A673 (cell line): Measurements from ENCODE around the gene BSDC1. TPM values are rescaled to one million over a fixed set of nuclear protein-coding genes. Genes with fewer than 3 reads are reported as not detected.

Experiments
- BruUV-seq: library from RNA; stranded (reverse); fragments of 400-500 nt; replicated peaks from 2 replicates; lab custom pipeline; 2021; lab: Mats Ljungman, UMichigan
- CTCF ChIA-PET: fragments of 300-600 bp; sonication (Branson Sonifier 250); formaldehyde crosslinking; loops from one replicate; lab custom pipeline; 2022; ENCODE audit warnings: antibody characterized with exemption; lab: Charles Lee
- POLR2A ChIA-PET: fragments of 300-600 bp; sonication (Branson Sonifier 250); formaldehyde crosslinking; loops from one replicate; lab custom pipeline; 2022; ENCODE audit warnings: antibody characterized with exemption; ENCODE audit not compliant: low non-redundant PET; lab: Charles Lee
- DNase-seq: peaks from one replicate; pipeline ENCODE4 v3.0.0-alpha.2; 2015; ENCODE audit warnings: low spot score
- H3K27ac ChIP-seq: fragments of 200-600 bp; sonication (generic); 2 replicates; pipeline ENCODE4 v1.5.1; 2016; ENCODE audit warnings: mixed run types, low read depth, mild to moderate bottlenecking, mixed read lengths, antibody characterized with exemption, low read length; ENCODE audit not compliant: poor library complexity, severe bottlenecking
- H3K27me3 ChIP-seq: fragments of 200-600 bp; sonication (generic); replicated peaks from 2 replicates; pipeline ENCODE4 v1.6.1; 2017; ENCODE audit warnings: mixed run types, low read depth, mild to moderate bottlenecking, mixed read lengths, antibody characterized with exemption, low read length; ENCODE audit not compliant: insufficient read depth, poor library complexity
- H3K36me3 ChIP-seq: fragments of 200-600 bp; sonication (generic); 2 replicates; pipeline ENCODE4 v1.6.1; 2016; ENCODE audit warnings: mixed run types, mild to moderate bottlenecking, mixed read lengths, antibody characterized with exemption, low read length; ENCODE audit not compliant: insufficient read depth, poor library complexity, severe bottlenecking
- H3K4me1 ChIP-seq: fragments of 200-600 bp; sonication (generic); 2 replicates; pipeline ENCODE4 v1.6.1; 2017; ENCODE audit warnings: mixed run types, mild to moderate bottlenecking, mixed read lengths, antibody characterized with exemption, low read length; ENCODE audit not compliant: insufficient read depth, poor library complexity, severe bottlenecking
- H3K4me3 ChIP-seq: fragments of 200-600 bp; sonication (generic); 2 replicates; pipeline ENCODE4 v1.5.1; 2016; ENCODE audit warnings: low read depth, mixed run types, mild to moderate bottlenecking, mixed read lengths, low read length; ENCODE audit not compliant: poor library complexity, severe bottlenecking
- H3K9me3 ChIP-seq: fragments of 200-600 bp; sonication (generic); 2 replicates; pipeline ENCODE4 v1.6.1; 2016; ENCODE audit warnings: mixed run types, low read depth, mild to moderate bottlenecking, mixed read lengths, antibody characterized with exemption, low read length; ENCODE audit not compliant: poor library complexity, severe bottlenecking
- CTCF ChIP-seq: fragments of 300-800, 200-600 bp; sonication (generic); conservative IDR thresholded peaks from 2 replicates; pipeline ENCODE4 v1.5.1; 2017; ENCODE audit warnings: low read depth, mild to moderate bottlenecking, antibody characterized with exemption, low read length, moderate library complexity, mixed read lengths
- EZH2 ChIP-seq: fragments of 200-600 bp; sonication (generic); IDR thresholded peaks from 2 replicates; pipeline ENCODE4 v1.6.1; 2017; ENCODE audit warnings: borderline replicate concordance, low read depth, mild to moderate bottlenecking, mixed read lengths, antibody characterized with exemption, low read length; ENCODE audit not compliant: poor library complexity, severe bottlenecking
- intact Hi-C: fragments of 100-400 bp; cut with micrococcal nuclease; formaldehyde crosslinking; loops from one replicate; pipeline ENCODE4 v1.10.0; 2022; ENCODE audit not compliant: unreplicated experiment
- total RNA-seq: library from RNA; stranded (reverse); gene quantifications from 2 replicates; pipeline ENCODE4 v1.2.3, GENCODE V29; 2021

BSDC1 gene
- total RNA-seq, 1 experiment from 2014 or later: 48.0 TPM

- TF ChIP-seq CTCF (no peak), EZH2 (no peak)
- Histone ChIP-seq H3K36me3 (peaks cover 53% of the 10 kb centered on the region), H3K4me3 (no peak overlapping the region), H3K27me3 (no peaks in the 10 kb centered on the region), H3K9me3 (no peaks in the 10 kb centered on the region), H3K4me1 (no peaks in the 10 kb centered on the region), H3K27ac (no peak overlapping the region)
- ChIA-PET CTCF (no interaction called here), POLR2A (no interaction called here)
- BruUV-seq: no TSS peak
- no peak for DNase-seq
- intact Hi-C loops: no loop called here
These were observed 75.9 kb downstream of the BSDC1 start for GRCh38 chr1:32318127-32318869.

GRCh38 chr1:32316903-32317277 is 77.4 kb downstream of the BSDC1 start:
- H3K27me3 ChIP-seq: no peaks in the 10 kb centered on the region
- BruUV-seq: no TSS peak
- DNase-seq: no peak
- peaks cover 2% of the 10 kb centered on the region for H3K4me1 ChIP-seq
- peaks cover 45% of the 10 kb centered on the region for H3K36me3 ChIP-seq
- H3K9me3 ChIP-seq: no peaks in the 10 kb centered on the region
- TF ChIP-seq EZH2 (no peak), CTCF (no peak)
- POLR2A ChIA-PET: no interaction called here
- CTCF ChIA-PET: no interaction called here
- no peak overlapping the region for H3K4me3 ChIP-seq
- intact Hi-C loops: no loop called here
- no peak overlapping the region for H3K27ac ChIP-seq

Other genes with a start within 250 kb of the BSDC1 start
- 62.3 and 62.7 TPM in 2 replicates for gene TXLNA, start 214.8 kb downstream of the BSDC1 start, total RNA-seq
- gene CCDC28B, start 193.8 kb downstream of the BSDC1 start, total RNA-seq: 15.6 and 22.4 TPM in 2 replicates
- gene IQCC, start 188.8 kb downstream of the BSDC1 start, total RNA-seq: 7.2 and 7.9 TPM in 2 replicates
- gene DCDC2B, start 185.4 kb downstream of the BSDC1 start, total RNA-seq: not detected in 2 replicates
- 15.4 TPM in 2 replicates for gene TMEM234, start 172.1 kb downstream of the BSDC1 start, total RNA-seq
- gene EIF3I, start 172.0 kb downstream of the BSDC1 start, total RNA-seq: 298 and 303 TPM in 2 replicates
- gene FAM167B, start 147.2 kb downstream of the BSDC1 start, total RNA-seq: 0.35 TPM in 1 of 2 replicates, not detected in the other
- gene LCK, start 143.2 kb downstream of the BSDC1 start, total RNA-seq: not detected in 2 replicates
- gene HDAC1, start 102.4 kb downstream of the BSDC1 start, total RNA-seq: 192 and 195 TPM in 2 replicates
- gene MARCKSL1, start 58.2 kb downstream of the BSDC1 start, total RNA-seq: 425 and 445 TPM in 2 replicates
- 4.7 and 5.2 TPM in 2 replicates for gene FAM229A, start 32.0 kb downstream of the BSDC1 start, total RNA-seq
- 3.9 and 4.3 TPM in 2 replicates for gene TSSK3, start 31.9 kb downstream of the BSDC1 start, total RNA-seq
- gene ZBTB8B, start 70.6 kb upstream of the BSDC1 start, total RNA-seq: 0.06 and 0.17 TPM in 2 replicates
- 6.4 and 7.9 TPM in 2 replicates for gene ZBTB8A, start 145.0 kb upstream of the BSDC1 start, total RNA-seq